SK-N-SH (cell line): ENCODE results near the gene STARD5. TPM values are rescaled to one million over a fixed set of nuclear protein-coding genes. Genes with fewer than 3 reads are reported as not detected.

Source experiments
- CTCF ChIA-PET: fragments of 300-600, 350-600 bp; formaldehyde crosslinking; extraction: SDS; loops from one replicate; lab custom pipeline; 2021; lab: Yijun Ruan, JAX
- POLR2A ChIA-PET: fragments of 350-600 bp; sonication (Branson Sonifier 250); formaldehyde crosslinking; extraction: SDS; loops from one replicate; lab custom pipeline; 2020; ENCODE audit warnings: antibody characterized with exemption, inconsistent platforms; lab: Yijun Ruan, JAX
- DNase-seq: peaks from one replicate; pipeline ENCODE4 v3.0.0; 2012
- H2AFZ ChIP-seq: fragments of 200-600 bp; sonication (generic); 2 replicates; pipeline ENCODE4 v1.8.1; 2016; ENCODE audit warnings: antibody characterized with exemption, mild to moderate bottlenecking, low read depth
- H3F3A ChIP-seq: fragments of 200-600 bp; sonication (generic); replicated peaks from 2 replicates; pipeline ENCODE3; 2016; ENCODE audit warnings: antibody characterized with exemption, mild to moderate bottlenecking; ENCODE audit not compliant: insufficient read depth
- H3K27ac ChIP-seq, 2 experiments: fragments of 200-500 bp in 1 of 2; fragments of 200-600 bp in 1 of 2; sonication (Bioruptor generic) in 1 of 2; sonication (generic), shearing (Covaris generic) in 1 of 2; 2 replicates each; pipeline versions ENCODE4 v1.5.1 to v1.6.1; 2014 to 2016; ENCODE audit warnings: low read depth in 2 of 2, inconsistent platforms in 1 of 2, low read length in 1 of 2, mild to moderate bottlenecking in 1 of 2, mixed read lengths in 1 of 2
- H3K27me3 ChIP-seq: fragments of 200-600 bp; sonication (generic), shearing (Covaris generic); 2 replicates; pipeline ENCODE4 v1.6.1; 2016; ENCODE audit warnings: mixed run types; ENCODE audit not compliant: insufficient read depth
- H3K36me3 ChIP-seq, 2 experiments: fragments of 200-500 bp in 1 of 2; fragments of 200-600 bp in 1 of 2; sonication (Bioruptor generic) in 1 of 2; sonication (generic) in 1 of 2; replicated peaks in 1 of 2; 2 replicates each; pipeline versions ENCODE3 to v1.5.1; 2014 to 2016; ENCODE audit warnings: low read length in 1 of 2, mild to moderate bottlenecking in 1 of 2; ENCODE audit not compliant: insufficient read depth in 2 of 2, control insufficient read depth in 1 of 2
- H3K4me1 ChIP-seq, 2 experiments: fragments of 200-500 bp in 1 of 2; fragments of 200-600 bp in 1 of 2; sonication (Bioruptor generic) in 1 of 2; sonication (generic), shearing (Covaris generic) in 1 of 2; 2 replicates each; pipeline versions ENCODE4 v1.5.1 to v1.6.1; 2014 to 2016; ENCODE audit warnings: low read depth in 1 of 2, low read length in 1 of 2, mixed run types in 1 of 2; ENCODE audit not compliant: insufficient read depth in 2 of 2, control insufficient read depth in 1 of 2
- H3K4me2 ChIP-seq: fragments of 200-600 bp; sonication (generic), shearing (Covaris generic); 2 replicates; pipeline ENCODE4 v1.6.1; 2017; ENCODE audit warnings: mixed run types
- H3K4me3 ChIP-seq, 2 experiments: fragments of 200-500 bp in 1 of 2; fragments of 200-600 bp in 1 of 2; sonication (Bioruptor generic) in 1 of 2; sonication (generic), shearing (Covaris generic) in 1 of 2; 2 replicates each; pipeline versions ENCODE4 v1.5.1 to v1.8.1; 2014 to 2016; ENCODE audit warnings: low read depth in 2 of 2, inconsistent platforms in 1 of 2, low read length in 1 of 2, mild to moderate bottlenecking in 1 of 2, mixed read lengths in 1 of 2, moderate library complexity in 1 of 2
- H3K79me2 ChIP-seq: fragments of 200-600 bp; sonication (generic); 2 replicates; pipeline ENCODE4 v1.8.1; 2017; ENCODE audit warnings: mild to moderate bottlenecking; ENCODE audit not compliant: insufficient read depth
- H3K9ac ChIP-seq: fragments of 200-600 bp; sonication (generic); 2 replicates; pipeline ENCODE4 v1.6.1; 2017; ENCODE audit warnings: mixed run types
- H3K9me2 ChIP-seq: fragments of 200-600 bp; sonication (generic); 2 replicates; pipeline ENCODE4 v1.6.1; 2017; ENCODE audit warnings: mixed run types
- H3K9me3 ChIP-seq: fragments of 200-600 bp; sonication (generic); 2 replicates; pipeline ENCODE4 v1.6.1; 2017; ENCODE audit warnings: mixed run types, mild to moderate bottlenecking, moderate library complexity
- H4K20me1 ChIP-seq: fragments of 200-600 bp; sonication (generic); 2 replicates; pipeline ENCODE4 v1.6.1; 2017; ENCODE audit warnings: mild to moderate bottlenecking, mixed run types; ENCODE audit not compliant: insufficient read depth
- EP300 ChIP-seq, 2 experiments: IDR thresholded peaks; 2 replicates each; pipeline versions ENCODE4 v1.4.0 to v1.6.1; 2012; ENCODE audit warnings: borderline replicate concordance in 1 of 2, low read depth in 1 of 2, low read length in 1 of 2
- EZH2phosphoT487 ChIP-seq: fragments of 200-600 bp; sonication (generic); IDR thresholded peaks from 2 replicates; pipeline ENCODE4 v1.6.1; 2017; ENCODE audit warnings: low read depth, mixed run types, mild to moderate bottlenecking, antibody characterized with exemption, moderate library complexity, borderline replicate concordance
- FOSL2 ChIP-seq: IDR thresholded peaks from 2 replicates; pipeline ENCODE4 v1.4.0; 2012; ENCODE audit warnings: low read depth, mild to moderate bottlenecking, moderate library complexity, borderline replicate concordance
- FOXM1 ChIP-seq: IDR thresholded peaks from 2 replicates; pipeline ENCODE4 v1.4.0; 2012; ENCODE audit warnings: low read depth, mild to moderate bottlenecking
- GABPA ChIP-seq: IDR thresholded peaks from 2 replicates; pipeline ENCODE4 v1.4.0; 2012; ENCODE audit warnings: low read depth, mild to moderate bottlenecking
- GATA2 ChIP-seq: sonication (generic); formaldehyde crosslinking; IDR thresholded peaks from 2 replicates; pipeline ENCODE4 v1.5.0; 2020; ENCODE audit warnings: mild to moderate bottlenecking, missing genetic modification reagents
- MXI1 ChIP-seq: IDR thresholded peaks from 2 replicates; pipeline ENCODE4 v1.6.1; 2012; ENCODE audit warnings: mild to moderate bottlenecking, low read depth, low read length, improper control_type of control experiment
- NFIC ChIP-seq: IDR thresholded peaks from 2 replicates; pipeline ENCODE4 v1.4.0; 2012; ENCODE audit warnings: borderline replicate concordance
- POLR2AphosphoS5 ChIP-seq: IDR thresholded peaks from 2 replicates; pipeline ENCODE4 v1.6.1; 2012; ENCODE audit warnings: low read depth, low read length
- RAD21 ChIP-seq: IDR thresholded peaks from 2 replicates; pipeline ENCODE4 v1.6.1; 2012; ENCODE audit warnings: mild to moderate bottlenecking, low read length
- RXRA ChIP-seq: IDR thresholded peaks from 2 replicates; pipeline ENCODE4 v1.4.0; 2012; ENCODE audit warnings: low read depth, mild to moderate bottlenecking, borderline replicate concordance
- TAF1 ChIP-seq: IDR thresholded peaks from 2 replicates; pipeline ENCODE4 v1.6.1; 2012; ENCODE audit warnings: low read depth, mild to moderate bottlenecking, low read length, moderate library complexity, borderline replicate concordance
- TCF12 ChIP-seq: IDR thresholded peaks from 2 replicates; pipeline ENCODE4 v1.4.0; 2012
- WGBS: methylation state at CpG from one replicate; pipeline ENCODE4 v1.1.6; 2017; ENCODE audit warnings: low lambda C conversion rate; 5-methylcytosine and 5-hydroxymethylcytosine counted together
- polyA plus RNA-seq, 3 experiments: library from polyadenylated mRNA; depleted of rRNA; stranded (reverse); fragments of >200 nt; gene quantifications; 2 replicates each; pipeline ENCODE4 v1.2.3, GENCODE V29; 2012
- TF ChIP-seq, protein P1 (sequence below): IDR thresholded peaks from 2 replicates; pipeline ENCODE4 v1.4.0; 2012; ENCODE audit warnings: low read depth, borderline replicate concordance
- TF ChIP-seq, protein P2 (sequence below): fragments of 150-350 bp; IDR thresholded peaks from 2 replicates; pipeline ENCODE4 v1.6.1; 2016; ENCODE audit warnings: mild to moderate bottlenecking, low read depth, low read length
- TF ChIP-seq, protein P3 (sequence below): IDR thresholded peaks from 2 replicates; pipeline ENCODE4 v1.4.0; 2012; ENCODE audit warnings: low read depth, borderline replicate concordance
- TF ChIP-seq, protein P4 (sequence below): IDR thresholded peaks from 2 replicates; pipeline ENCODE4 v1.6.1; 2012; ENCODE audit warnings: mild to moderate bottlenecking, low read depth, low read length, moderate library complexity
- TF ChIP-seq, protein P5 (sequence below): fragments of 150-350 bp; IDR thresholded peaks from 2 replicates; pipeline ENCODE4 v1.6.1; 2017; ENCODE audit warnings: antibody characterized with exemption, low read length, low read depth, borderline replicate concordance

Gene STARD5
- polyA plus RNA-seq, 1 of the 3 experiments (the other 2 are of a cell fraction): 1.6 TPM

DNA sequence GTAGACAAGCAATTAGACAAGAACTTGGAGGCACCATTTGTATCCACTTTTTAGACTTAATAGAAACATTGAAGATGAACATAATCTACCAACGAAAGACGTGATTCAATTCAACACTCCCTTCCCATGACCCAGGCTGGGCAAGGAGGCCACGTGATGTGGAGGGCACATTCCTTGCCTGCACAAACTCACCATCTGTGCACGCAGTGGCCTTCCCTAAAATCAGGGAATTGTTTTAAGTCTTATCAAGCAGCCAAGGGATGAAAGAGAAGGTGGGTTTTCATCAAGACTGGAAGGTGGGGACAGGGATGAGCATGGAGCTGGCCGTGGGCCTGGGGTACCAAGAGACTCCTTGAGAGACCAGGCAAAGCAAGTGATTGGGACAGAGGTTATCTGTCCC, 13.5 kb downstream of the STARD5 start:
- H3F3A ChIP-seq: peaks cover 9% of the 10 kb centered on the region
- no peaks in the 10 kb centered on the region for H3K9me2 ChIP-seq
- WGBS: 85% methylated on average over 5 of the region's 5 CpGs
- H3K36me3 ChIP-seq: no peaks in the 10 kb centered on the region
- no peak overlapping the region for H3K4me3 ChIP-seq
- no peaks in the 10 kb centered on the region for H4K20me1 ChIP-seq
- no peak overlapping the region for H3K4me2 ChIP-seq
- H3K79me2 ChIP-seq: no peaks in the 10 kb centered on the region
- no peak overlapping the region for H3K27ac ChIP-seq
- no peaks in the 10 kb centered on the region for H3K27me3 ChIP-seq
- CTCF ChIA-PET: interaction anchor here (1.4 kb wide), 1 partner anchor 36 kb away, joined by 7 read pairs; no protein-coding TSS in a partner anchor
- no peak overlapping the region for H2AFZ ChIP-seq
- peaks cover 0 to 14% of the 10 kb centered on the region in 2 experiments; a peak in 1 of 4 replicates for H3K4me1 ChIP-seq
- TF ChIP-seq RXRA (no peak), FOSL2 (no peak), MXI1 (no peak), GABPA (no peak), NFIC (no peak), TAF1 (no peak), GATA2 (CRISPR knock-in tag) (no peak), RAD21 (no peak), TCF12 (no peak), EP300 (IDR thresholded peaks at IDR 0.05; ENCODE audit: borderline replicate concordance in 1 of 2, low read depth in 1 of 2, low read length in 1 of 2) (no peak), POLR2AphosphoS5 (no peak), FOXM1 (no peak), EZH2phosphoT487 (no peak)
- TF ChIP-seq, protein P1, sequence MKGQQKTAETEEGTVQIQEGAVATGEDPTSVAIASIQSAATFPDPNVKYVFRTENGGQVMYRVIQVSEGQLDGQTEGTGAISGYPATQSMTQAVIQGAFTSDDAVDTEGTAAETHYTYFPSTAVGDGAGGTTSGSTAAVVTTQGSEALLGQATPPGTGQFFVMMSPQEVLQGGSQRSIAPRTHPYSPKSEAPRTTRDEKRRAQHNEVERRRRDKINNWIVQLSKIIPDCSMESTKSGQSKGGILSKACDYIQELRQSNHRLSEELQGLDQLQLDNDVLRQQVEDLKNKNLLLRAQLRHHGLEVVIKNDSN: no peak
- TF ChIP-seq, protein P2, sequence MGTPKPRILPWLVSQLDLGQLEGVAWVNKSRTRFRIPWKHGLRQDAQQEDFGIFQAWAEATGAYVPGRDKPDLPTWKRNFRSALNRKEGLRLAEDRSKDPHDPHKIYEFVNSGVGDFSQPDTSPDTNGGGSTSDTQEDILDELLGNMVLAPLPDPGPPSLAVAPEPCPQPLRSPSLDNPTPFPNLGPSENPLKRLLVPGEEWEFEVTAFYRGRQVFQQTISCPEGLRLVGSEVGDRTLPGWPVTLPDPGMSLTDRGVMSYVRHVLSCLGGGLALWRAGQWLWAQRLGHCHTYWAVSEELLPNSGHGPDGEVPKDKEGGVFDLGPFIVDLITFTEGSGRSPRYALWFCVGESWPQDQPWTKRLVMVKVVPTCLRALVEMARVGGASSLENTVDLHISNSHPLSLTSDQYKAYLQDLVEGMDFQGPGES: no peak
- TF ChIP-seq, protein P3, sequence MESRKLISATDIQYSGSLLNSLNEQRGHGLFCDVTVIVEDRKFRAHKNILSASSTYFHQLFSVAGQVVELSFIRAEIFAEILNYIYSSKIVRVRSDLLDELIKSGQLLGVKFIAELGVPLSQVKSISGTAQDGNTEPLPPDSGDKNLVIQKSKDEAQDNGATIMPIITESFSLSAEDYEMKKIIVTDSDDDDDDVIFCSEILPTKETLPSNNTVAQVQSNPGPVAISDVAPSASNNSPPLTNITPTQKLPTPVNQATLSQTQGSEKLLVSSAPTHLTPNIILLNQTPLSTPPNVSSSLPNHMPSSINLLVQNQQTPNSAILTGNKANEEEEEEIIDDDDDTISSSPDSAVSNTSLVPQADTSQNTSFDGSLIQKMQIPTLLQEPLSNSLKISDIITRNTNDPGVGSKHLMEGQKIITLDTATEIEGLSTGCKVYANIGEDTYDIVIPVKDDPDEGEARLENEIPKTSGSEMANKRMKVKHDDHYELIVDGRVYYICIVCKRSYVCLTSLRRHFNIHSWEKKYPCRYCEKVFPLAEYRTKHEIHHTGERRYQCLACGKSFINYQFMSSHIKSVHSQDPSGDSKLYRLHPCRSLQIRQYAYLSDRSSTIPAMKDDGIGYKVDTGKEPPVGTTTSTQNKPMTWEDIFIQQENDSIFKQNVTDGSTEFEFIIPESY: no peak
- TF ChIP-seq, protein P4, sequence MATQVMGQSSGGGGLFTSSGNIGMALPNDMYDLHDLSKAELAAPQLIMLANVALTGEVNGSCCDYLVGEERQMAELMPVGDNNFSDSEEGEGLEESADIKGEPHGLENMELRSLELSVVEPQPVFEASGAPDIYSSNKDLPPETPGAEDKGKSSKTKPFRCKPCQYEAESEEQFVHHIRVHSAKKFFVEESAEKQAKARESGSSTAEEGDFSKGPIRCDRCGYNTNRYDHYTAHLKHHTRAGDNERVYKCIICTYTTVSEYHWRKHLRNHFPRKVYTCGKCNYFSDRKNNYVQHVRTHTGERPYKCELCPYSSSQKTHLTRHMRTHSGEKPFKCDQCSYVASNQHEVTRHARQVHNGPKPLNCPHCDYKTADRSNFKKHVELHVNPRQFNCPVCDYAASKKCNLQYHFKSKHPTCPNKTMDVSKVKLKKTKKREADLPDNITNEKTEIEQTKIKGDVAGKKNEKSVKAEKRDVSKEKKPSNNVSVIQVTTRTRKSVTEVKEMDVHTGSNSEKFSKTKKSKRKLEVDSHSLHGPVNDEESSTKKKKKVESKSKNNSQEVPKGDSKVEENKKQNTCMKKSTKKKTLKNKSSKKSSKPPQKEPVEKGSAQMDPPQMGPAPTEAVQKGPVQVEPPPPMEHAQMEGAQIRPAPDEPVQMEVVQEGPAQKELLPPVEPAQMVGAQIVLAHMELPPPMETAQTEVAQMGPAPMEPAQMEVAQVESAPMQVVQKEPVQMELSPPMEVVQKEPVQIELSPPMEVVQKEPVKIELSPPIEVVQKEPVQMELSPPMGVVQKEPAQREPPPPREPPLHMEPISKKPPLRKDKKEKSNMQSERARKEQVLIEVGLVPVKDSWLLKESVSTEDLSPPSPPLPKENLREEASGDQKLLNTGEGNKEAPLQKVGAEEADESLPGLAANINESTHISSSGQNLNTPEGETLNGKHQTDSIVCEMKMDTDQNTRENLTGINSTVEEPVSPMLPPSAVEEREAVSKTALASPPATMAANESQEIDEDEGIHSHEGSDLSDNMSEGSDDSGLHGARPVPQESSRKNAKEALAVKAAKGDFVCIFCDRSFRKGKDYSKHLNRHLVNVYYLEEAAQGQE: no peak
- TF ChIP-seq, protein P5, sequence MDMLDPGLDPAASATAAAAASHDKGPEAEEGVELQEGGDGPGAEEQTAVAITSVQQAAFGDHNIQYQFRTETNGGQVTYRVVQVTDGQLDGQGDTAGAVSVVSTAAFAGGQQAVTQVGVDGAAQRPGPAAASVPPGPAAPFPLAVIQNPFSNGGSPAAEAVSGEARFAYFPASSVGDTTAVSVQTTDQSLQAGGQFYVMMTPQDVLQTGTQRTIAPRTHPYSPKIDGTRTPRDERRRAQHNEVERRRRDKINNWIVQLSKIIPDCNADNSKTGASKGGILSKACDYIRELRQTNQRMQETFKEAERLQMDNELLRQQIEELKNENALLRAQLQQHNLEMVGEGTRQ: no peak
- H3K9ac ChIP-seq: no peak overlapping the region
- POLR2A ChIA-PET: no interaction called here
- no peaks in the 10 kb centered on the region for H3K9me3 ChIP-seq
- DNase-seq: no peak
